Erythroblast (primary cell): ENCODE data around the gene F12.

Experiments
- GATA1 ChIP-seq: IDR thresholded peaks from 2 replicates; pipeline ENCODE4 v1.6.1; 2011; ENCODE audit warnings: low read depth, mild to moderate bottlenecking, control low read depth, low read length, moderate library complexity
- POLR2A ChIP-seq: IDR thresholded peaks from 2 replicates; pipeline ENCODE4 v1.6.1; 2011; ENCODE audit warnings: mild to moderate bottlenecking, low read length

DNA sequence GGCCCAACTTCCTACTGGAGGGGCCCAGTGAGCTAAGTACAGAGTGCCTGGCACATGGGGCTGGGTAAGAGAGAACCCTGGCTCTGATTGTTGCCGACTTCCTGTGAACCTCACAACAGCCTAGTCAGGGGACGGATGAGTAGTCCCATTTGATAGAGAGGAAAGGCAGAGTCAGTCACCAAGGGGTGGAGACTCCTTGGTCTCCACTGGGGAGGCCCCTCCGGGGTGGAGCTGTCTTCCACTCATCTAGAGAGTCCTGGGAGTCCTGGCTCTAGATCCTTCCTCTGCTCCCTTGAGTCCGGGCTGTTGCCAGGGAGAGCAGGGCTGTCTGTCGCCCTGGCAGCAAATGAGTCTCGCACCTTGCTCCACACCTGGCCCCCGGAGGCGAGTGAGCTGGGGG, 25.1 kb upstream of the F12 start:
- TF ChIP-seq POLR2A (no peak), GATA1 (no peak)
